ENCODE measurements around the gene GLIS2.

GLIS2 gene

GRCh38 chr16:4316108-4316863 is 419 bp downstream of the GLIS2 start:
- no peak overlapping the region for H2AFZ ChIP-seq (ENCODE audit: low read length)

GRCh38 chr16:4316864-4317531 is 1.1 kb downstream of the GLIS2 start:
- Histone ChIP-seq H3K79me2 (ENCODE audit: insufficient read depth, low read length) (0 out of 2 replicates have a peak, but pooled peaks cover 3% of the 10 kb centered on the region), H3K9ac (ENCODE audit: low read depth, low read length, poor library complexity, severe bottlenecking) (peak overlapping the region; percentile 54), H3K4me2 (ENCODE audit: low read depth, low read length, poor library complexity, severe bottlenecking) (peak overlapping the region; percentile 66), H3F3A (ENCODE audit: low read depth) (no peaks in the 10 kb centered on the region), H3K36me3 (ENCODE audit: insufficient read depth, low read length) (no peaks in the 10 kb centered on the region), H2AFZ (ENCODE audit: low read length) (no peak overlapping the region), H3K4me3 (ENCODE audit: low read length, poor library complexity, severe bottlenecking) (peak overlapping the region; percentile 71), H3K9me3 (ENCODE audit: insufficient read depth, low read depth, low read length) (no peaks in the 10 kb centered on the region), H4K20me1 (ENCODE audit: insufficient read depth, low read length, poor library complexity, severe bottlenecking) (no peaks in the 10 kb centered on the region), H3K27me3 (ENCODE audit: insufficient read depth, low read length, poor library complexity, severe bottlenecking) (no peaks in the 10 kb centered on the region), H3K9me2 (replicated peaks; ENCODE audit: low read depth, low read length) (no peaks in the 10 kb centered on the region), H3K4me1 (ENCODE audit: insufficient read depth, low read length, poor library complexity, severe bottlenecking) (peaks cover 8% of the 10 kb centered on the region)
- no peak for TF ChIP-seq CTCF (conservative IDR thresholded peaks at IDR 0.05; ENCODE audit: low read length)
- TF ChIP-seq EZH2phosphoT487 (IDR thresholded peaks at IDR 0.05; ENCODE audit: borderline replicate concordance): no peak

More at GRCh38 chr16:4316108-4316863, 419 bp downstream of the GLIS2 start:
- Histone ChIP-seq H3F3A (ENCODE audit: low read depth) (no peaks in the 10 kb centered on the region), H3K9me3 (ENCODE audit: insufficient read depth, low read depth, low read length) (no peaks in the 10 kb centered on the region), H3K4me2 (ENCODE audit: low read depth, low read length, poor library complexity, severe bottlenecking) (peak overlapping the region; percentile 66), H3K4me1 (ENCODE audit: insufficient read depth, low read length, poor library complexity, severe bottlenecking) (peaks cover 8% of the 10 kb centered on the region), H3K4me3 (ENCODE audit: low read length, poor library complexity, severe bottlenecking) (peak overlapping the region; percentile 71), H3K79me2 (ENCODE audit: insufficient read depth, low read length) (0 out of 2 replicates have a peak, but pooled peaks cover 3% of the 10 kb centered on the region), H3K36me3 (ENCODE audit: insufficient read depth, low read length) (no peaks in the 10 kb centered on the region), H4K20me1 (ENCODE audit: insufficient read depth, low read length, poor library complexity, severe bottlenecking) (no peaks in the 10 kb centered on the region), H3K9me2 (replicated peaks; ENCODE audit: low read depth, low read length) (no peaks in the 10 kb centered on the region), H3K9ac (ENCODE audit: low read depth, low read length, poor library complexity, severe bottlenecking) (peak overlapping the region; percentile 54), H3K27me3 (ENCODE audit: insufficient read depth, low read length, poor library complexity, severe bottlenecking) (no peaks in the 10 kb centered on the region)
- TF ChIP-seq EZH2phosphoT487 (IDR thresholded peaks at IDR 0.05; ENCODE audit: borderline replicate concordance) (no peak), CTCF (conservative IDR thresholded peaks at IDR 0.05; ENCODE audit: low read length) (no peak)

- Histone ChIP-seq H3K4me1 (ENCODE audit: insufficient read depth, low read length, poor library complexity, severe bottlenecking) (peaks cover 8% of the 10 kb centered on the region), H3K9me3 (ENCODE audit: insufficient read depth, low read depth, low read length) (no peaks in the 10 kb centered on the region), H3K79me2 (ENCODE audit: insufficient read depth, low read length) (0 out of 2 replicates have a peak, but pooled peaks cover 3% of the 10 kb centered on the region), H3K9me2 (replicated peaks; ENCODE audit: low read depth, low read length) (no peaks in the 10 kb centered on the region), H3K4me2 (ENCODE audit: low read depth, low read length, poor library complexity, severe bottlenecking) (peak overlapping the region; percentile 66), H3K27me3 (ENCODE audit: insufficient read depth, low read length, poor library complexity, severe bottlenecking) (no peaks in the 10 kb centered on the region), H4K20me1 (ENCODE audit: insufficient read depth, low read length, poor library complexity, severe bottlenecking) (no peaks in the 10 kb centered on the region), H3K9ac (ENCODE audit: low read depth, low read length, poor library complexity, severe bottlenecking) (no peak overlapping the region), H2AFZ (ENCODE audit: low read length) (no peak overlapping the region), H3K4me3 (ENCODE audit: low read length, poor library complexity, severe bottlenecking) (peak overlapping the region; percentile 71), H3K36me3 (ENCODE audit: insufficient read depth, low read length) (no peaks in the 10 kb centered on the region), H3F3A (ENCODE audit: low read depth) (no peaks in the 10 kb centered on the region)
- no peak for TF ChIP-seq EZH2phosphoT487 (IDR thresholded peaks at IDR 0.05; ENCODE audit: borderline replicate concordance)
- TF ChIP-seq CTCF (conservative IDR thresholded peaks at IDR 0.05; ENCODE audit: low read length): no peak
These were observed 1.9 kb downstream of the GLIS2 start for GRCh38 chr16:4317532-4318450.

Data from Loucy (cell line).